Activated CD4-positive, alpha-beta T cell treated with anti-CD3 and anti-CD28 coated beads, Interleukin-2, amount 50 U/mL, for 24 hours (primary cell): ENCODE data around the gene PODXL2.
A peak's percentile ranks its signal among the peaks of the same experiment; 100 is the strongest.

Source experiments
- DNase-seq, 2 donors: peaks; one replicate each; pipeline ENCODE4 v3.0.0-alpha.2; 2020; ENCODE audit warnings: low read depth in 1 of 2, low spot score in 1 of 2

Gene PODXL2

GRCh38 chr3:127629467-127630403 lies 750 bp downstream of the PODXL2 start:
- peak in 1 of 2 donors; percentile 23 for DNase-seq

GRCh38 chr3:127630811-127631714 lies 2.1 kb downstream of the PODXL2 start:
- no peak for DNase-seq

- no peak for DNase-seq
These were observed 3.2 kb downstream of the PODXL2 start for GRCh38 chr3:127632035-127632820.

DNA sequence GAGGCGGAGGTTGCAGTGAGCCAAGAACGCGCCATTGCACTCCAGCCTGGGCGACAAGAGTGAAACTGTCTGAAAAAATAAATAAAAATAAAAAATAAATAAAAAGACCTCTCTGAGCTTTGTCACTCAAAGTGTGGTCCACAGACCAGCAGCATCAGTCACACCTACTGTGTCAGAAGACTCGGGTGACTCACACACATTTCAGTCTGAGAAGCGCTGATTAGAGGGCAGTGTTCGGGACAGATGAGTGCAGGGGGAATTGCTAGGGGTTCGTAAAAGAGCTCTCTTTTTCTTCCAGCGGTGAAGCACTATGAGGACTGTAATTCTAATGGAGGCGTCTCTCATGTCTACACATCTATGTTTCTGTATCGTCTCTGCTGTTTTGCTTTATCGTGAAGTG lies 5.7 kb downstream of the PODXL2 start:
- DNase-seq, result no peak

DNA sequence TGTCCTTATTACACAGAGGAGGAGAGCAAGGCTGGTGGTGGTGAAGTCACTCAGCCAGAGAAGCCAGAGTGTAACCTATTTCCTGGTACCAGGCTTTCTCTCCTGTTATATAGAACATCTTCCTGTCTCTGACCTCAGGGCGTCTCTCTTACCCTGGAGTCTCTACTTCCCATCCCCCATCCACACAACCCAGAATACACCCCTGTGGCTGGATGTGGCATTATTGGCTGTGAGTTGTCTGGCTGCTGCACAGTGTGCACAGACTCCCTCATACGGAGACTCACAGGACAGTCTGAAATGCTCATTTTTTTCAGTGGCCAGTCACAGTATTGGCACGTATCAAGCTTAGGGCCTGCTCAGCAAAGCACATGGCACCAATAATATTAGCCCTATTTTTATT lies 8.6 kb downstream of the PODXL2 start:
- no peak for DNase-seq

- no peak for DNase-seq
These were observed 9.0 kb downstream of the PODXL2 start for GRCh38 chr3:127637971-127638370.

GRCh38 chr3:127639173-127640041 lies 10.4 kb downstream of the PODXL2 start:
- no peak for DNase-seq

- no peak for DNase-seq
These were observed 11.0 kb downstream of the PODXL2 start for GRCh38 chr3:127640042-127640355.

- no peak for DNase-seq
These were observed 15.8 kb downstream of the PODXL2 start for GRCh38 chr3:127644641-127645370.

DNA sequence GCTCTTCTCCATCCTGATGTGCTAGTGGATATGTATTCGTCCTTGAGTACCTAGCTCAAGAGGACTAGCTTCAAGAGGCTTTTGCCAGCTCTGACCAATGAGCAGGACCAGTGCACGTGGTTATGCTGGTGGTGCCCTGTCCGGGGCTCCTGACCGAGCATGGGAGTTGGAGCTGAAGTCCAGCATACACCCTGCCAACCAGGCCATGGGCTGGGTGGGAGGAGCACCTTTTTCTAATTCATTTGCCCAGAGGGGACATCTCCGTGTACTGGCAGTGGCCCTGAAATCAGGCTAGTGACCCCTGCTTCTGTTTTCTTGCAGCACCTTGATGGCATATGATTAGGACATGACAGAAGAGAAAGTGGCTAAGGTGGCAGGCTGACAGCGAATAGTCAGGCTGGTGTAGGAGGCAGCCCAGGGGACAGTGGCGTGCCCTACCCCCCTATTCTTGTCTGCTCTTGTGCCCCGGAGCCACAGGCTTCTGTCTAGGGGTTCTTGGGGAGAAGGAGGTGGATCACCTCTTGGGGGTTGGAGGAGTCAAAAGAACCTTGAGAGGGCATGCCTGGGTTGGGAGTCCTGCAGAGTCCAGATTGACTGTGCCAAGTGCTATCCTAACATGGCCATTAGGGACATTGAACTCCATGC lies 16.5 kb downstream of the PODXL2 start:
- DNase-seq, result no peak

DNA sequence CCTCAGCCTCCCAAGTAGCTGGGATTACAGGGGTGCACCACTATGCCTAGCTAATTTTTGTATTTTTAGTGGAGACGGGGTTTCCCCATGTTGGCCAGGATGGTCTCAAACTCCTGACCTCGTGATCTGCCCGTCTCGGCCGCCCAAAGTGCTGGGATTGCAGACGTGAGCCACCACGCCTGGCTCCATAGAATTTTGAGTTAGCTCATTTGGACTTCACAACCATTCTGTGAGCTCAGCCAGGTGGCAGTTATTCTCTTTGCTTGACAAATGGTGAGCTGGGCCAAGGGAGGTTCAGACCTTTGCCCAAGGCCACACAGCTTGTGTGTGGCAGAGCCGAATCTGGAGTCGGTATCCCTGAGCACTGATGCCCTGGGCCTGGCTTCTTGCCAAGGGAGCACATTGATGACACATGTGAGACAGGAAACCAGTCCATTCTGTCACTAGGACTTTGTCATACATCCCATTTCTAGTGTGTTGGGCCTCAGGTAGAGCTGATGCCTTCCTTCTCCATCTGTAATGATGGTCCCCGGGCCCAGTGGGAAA lies 17.6 kb downstream of the PODXL2 start:
- DNase-seq, result no peak

DNA sequence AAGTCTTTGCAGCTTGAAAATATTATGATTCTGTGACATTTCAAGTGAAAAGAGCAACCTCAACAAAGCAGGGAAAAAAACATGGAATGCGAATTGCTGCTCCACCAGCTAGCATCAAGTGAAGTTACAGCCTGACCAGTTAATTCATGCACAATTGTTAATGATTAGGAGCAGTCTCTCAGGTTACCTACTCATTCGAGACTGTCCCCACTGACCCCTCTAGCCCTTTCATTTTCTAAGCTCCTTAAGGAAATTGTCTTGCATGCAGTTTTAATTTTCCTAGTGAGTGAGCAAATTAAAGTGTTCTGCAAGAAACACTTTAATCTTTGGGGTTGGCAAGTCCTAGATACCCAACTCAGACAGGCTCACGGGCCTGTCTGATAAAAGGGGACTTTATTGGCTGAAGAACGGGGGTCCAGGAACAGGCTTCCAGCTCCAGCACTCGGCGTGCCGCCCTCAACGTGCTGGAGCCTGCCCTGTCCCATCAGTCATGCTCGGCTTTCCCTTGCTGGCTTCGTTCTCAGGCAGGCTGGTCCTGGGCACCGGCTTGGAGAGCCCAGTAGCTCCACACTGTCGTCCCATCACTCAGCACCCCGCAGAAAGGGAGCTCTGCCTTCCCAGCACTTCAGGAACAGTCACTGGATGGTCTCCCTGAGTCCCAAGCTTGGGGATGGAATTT lies 18.3 kb downstream of the PODXL2 start:
- no peak for DNase-seq

GRCh38 chr3:127647845-127648204 lies 18.8 kb downstream of the PODXL2 start:
- no peak for DNase-seq

DNA sequence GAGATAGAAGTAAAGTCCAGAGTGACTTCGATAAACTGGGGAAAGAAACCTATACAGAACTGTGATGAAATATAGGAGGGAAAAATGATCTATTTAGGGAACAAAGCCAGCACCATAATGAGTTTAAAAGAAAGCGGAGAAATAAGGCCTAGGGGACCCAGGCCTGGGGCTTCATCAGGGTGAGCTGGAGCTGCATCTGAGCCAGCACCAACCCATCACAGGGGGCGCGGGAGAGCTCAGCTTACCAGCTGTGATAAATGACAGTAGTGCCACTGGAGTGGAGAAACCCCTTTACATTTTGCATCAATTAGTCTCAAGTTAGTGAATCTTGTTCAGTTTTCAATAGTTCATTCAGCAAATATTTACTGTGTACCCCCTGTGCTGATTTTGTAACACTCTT lies 21.3 kb downstream of the PODXL2 start:
- DNase-seq, result no peak

GRCh38 chr3:127651516-127652172 lies 22.7 kb downstream of the PODXL2 start:
- DNase-seq, result no peak

- DNase-seq, result no peak
These were observed 23.4 kb downstream of the PODXL2 start for GRCh38 chr3:127652246-127652995.

GRCh38 chr3:127654374-127654773 lies 25.4 kb downstream of the PODXL2 start:
- no peak for DNase-seq
